Type B pancreatic cell (in vitro differentiated cells): Measurements from ENCODE around the gene ODF2. TPM values are rescaled to one million over a fixed set of nuclear protein-coding genes. Genes with fewer than 3 reads are reported as not detected.

ENCODE experiments used
- DNase-seq: peaks from one replicate; pipeline ENCODE4 v3.0.0; 2021; ENCODE audit warnings: mixed read lengths; ENCODE audit not compliant: unreplicated experiment; ENCODE audit errors: extremely low spot score
- H3K27ac Mint-ChIP-seq: 2 replicates; pipeline ENCODE4 v1.8.0; 2021; ENCODE audit warnings: mild to moderate bottlenecking, mixed read lengths
- H3K27me3 Mint-ChIP-seq: 2 replicates; pipeline ENCODE4 v1.8.0; 2021; ENCODE audit warnings: mixed read lengths
- H3K36me3 Mint-ChIP-seq: 2 replicates; pipeline ENCODE4 v1.8.0; 2021; ENCODE audit warnings: mixed read lengths
- H3K4me1 Mint-ChIP-seq: one replicate; pipeline ENCODE4 v1.8.0; 2021; ENCODE audit warnings: mixed read lengths; ENCODE audit not compliant: unreplicated experiment
- H3K4me3 Mint-ChIP-seq: 2 replicates; pipeline ENCODE4 v1.8.0; 2021; ENCODE audit warnings: mild to moderate bottlenecking, mixed read lengths
- H3K9me3 Mint-ChIP-seq: 2 replicates; pipeline ENCODE4 v1.8.0; 2021; ENCODE audit warnings: mixed read lengths
- CTCF ChIP-seq: fragments of 200-600 bp; sonication (generic); conservative IDR thresholded peaks from 2 replicates; pipeline ENCODE4 v1.5.0; 2021; ENCODE audit warnings: antibody characterized with exemption, mild to moderate bottlenecking
- total RNA-seq: library from RNA; stranded (reverse); gene quantifications from 2 replicates; pipeline ENCODE4 v1.2.1, GENCODE V29; 2021; ENCODE audit warnings: low replicate concordance

The ODF2 gene
- total RNA-seq, 1 donor from 2014 or later, result 59.1 TPM

GRCh38 chr9:128482186-128482585 lies 26.4 kb downstream of the ODF2 start:
- no peaks in the 10 kb centered on the region for H3K4me1 Mint-ChIP-seq
- H3K9me3 Mint-ChIP-seq, result no peaks in the 10 kb centered on the region
- no peaks in the 10 kb centered on the region for H3K27me3 Mint-ChIP-seq
- no peak overlapping the region for H3K27ac Mint-ChIP-seq
- TF ChIP-seq CTCF, result no peak
- H3K4me3 Mint-ChIP-seq, result no peak overlapping the region
- H3K36me3 Mint-ChIP-seq, result peaks cover 25% of the 10 kb centered on the region
- DNase-seq, result no peak

GRCh38 chr9:128484686-128485413 lies 29.0 kb downstream of the ODF2 start:
- Mint-ChIP-seq H3K9me3 (no peaks in the 10 kb centered on the region), H3K36me3 (peaks cover 24% of the 10 kb centered on the region), H3K4me3 (no peak overlapping the region), H3K27ac (no peak overlapping the region), H3K27me3 (no peaks in the 10 kb centered on the region), H3K4me1 (no peaks in the 10 kb centered on the region)
- no peak for DNase-seq
- no peak for TF ChIP-seq CTCF

- Mint-ChIP-seq H3K9me3 (no peaks in the 10 kb centered on the region), H3K4me3 (no peak overlapping the region), H3K36me3 (peaks cover 27% of the 10 kb centered on the region), H3K4me1 (no peaks in the 10 kb centered on the region), H3K27ac (no peak overlapping the region), H3K27me3 (no peaks in the 10 kb centered on the region)
- DNase-seq, result no peak
- no peak for TF ChIP-seq CTCF
These were observed 29.6 kb downstream of the ODF2 start for GRCh38 chr9:128485414-128485855.

GRCh38 chr9:128486201-128486600 lies 30.4 kb downstream of the ODF2 start:
- peaks cover 30% of the 10 kb centered on the region for H3K36me3 Mint-ChIP-seq

GRCh38 chr9:128493424-128493823 lies 37.6 kb downstream of the ODF2 start:
- Mint-ChIP-seq H3K27ac (no peak overlapping the region), H3K27me3 (no peaks in the 10 kb centered on the region), H3K36me3 (peaks cover 18% of the 10 kb centered on the region), H3K9me3 (no peaks in the 10 kb centered on the region), H3K4me3 (no peak overlapping the region), H3K4me1 (no peaks in the 10 kb centered on the region)
- no peak for TF ChIP-seq CTCF
- DNase-seq, result no peak

More at GRCh38 chr9:128486201-128486600, 30.4 kb downstream of the ODF2 start:
- H3K27me3 Mint-ChIP-seq, result no peaks in the 10 kb centered on the region
- DNase-seq, result no peak
- no peak for TF ChIP-seq CTCF
- H3K27ac Mint-ChIP-seq, result no peak overlapping the region
- H3K4me1 Mint-ChIP-seq, result no peaks in the 10 kb centered on the region
- H3K4me3 Mint-ChIP-seq, result no peak overlapping the region
- H3K9me3 Mint-ChIP-seq, result no peaks in the 10 kb centered on the region
